Gastroesophageal sphincter (tissue), 3 donors: ENCODE measurements around the gene FARS2.

Experiments used
- CTCF ChIP-seq, 4 experiments: fragments of 200-600 bp in 2 of 4; fragments of 450-650 bp in 2 of 4; sonication (generic) in 1 of 4; IDR thresholded peaks; one replicate each; pipeline ENCODE4 v1.5.1; 2017 to 2019; ENCODE audit warnings: antibody characterized with exemption in 4 of 4, mild to moderate bottlenecking in 2 of 4, moderate library complexity in 2 of 4
- EP300 ChIP-seq: sonication (generic); formaldehyde crosslinking; IDR thresholded peaks from one replicate; pipeline ENCODE4 v1.6.1; 2017; ENCODE audit warnings: antibody characterized with exemption, mild to moderate bottlenecking
- POLR2A ChIP-seq, 2 donors: fragments of 450-650 bp; IDR thresholded peaks; one replicate each; pipeline ENCODE4 v1.6.1; 2017; ENCODE audit warnings: antibody characterized with exemption in 2 of 2, mild to moderate bottlenecking in 2 of 2, moderate library complexity in 1 of 2
- POLR2AphosphoS5 ChIP-seq: sonication (generic); formaldehyde crosslinking; IDR thresholded peaks from one replicate; pipeline ENCODE4 v1.6.1; 2017; ENCODE audit warnings: antibody characterized with exemption

DNA sequence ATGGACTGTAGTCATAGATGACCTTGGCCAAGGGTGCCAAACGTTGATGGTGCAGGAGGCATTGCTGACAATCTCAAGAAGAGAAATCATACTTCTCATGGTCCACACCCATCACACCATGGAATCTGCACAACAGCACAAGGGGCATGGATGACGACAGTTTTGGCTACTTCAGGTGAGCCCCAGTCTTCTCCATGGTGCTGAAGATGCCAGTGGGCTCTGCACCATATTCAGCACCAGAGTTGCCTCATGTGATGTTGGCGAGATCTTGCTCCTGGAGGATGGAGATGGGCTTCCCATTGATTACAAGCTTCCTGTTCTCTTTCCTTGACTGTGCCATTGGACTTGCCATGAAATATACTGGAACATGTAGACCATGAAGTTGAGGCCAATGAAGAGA lies 556.6 kb downstream of the FARS2 start:
- TF ChIP-seq CTCF (IDR thresholded peaks at IDR 0.05) (no peak), EP300 (no peak), POLR2AphosphoS5 (no peak), POLR2A (IDR thresholded peaks at IDR 0.05) (no peak)
